HL-60/S4 treated with retinoic acid at 250 ng/mL for 4 days and 3 days (cell line): ENCODE data around the gene ZBTB46.

Source experiments
- in situ Hi-C: fragments of 300-500 bp; cut with MboI; formaldehyde crosslinking; loops from 2 replicates; pipeline ENCODE4 v1.7.0; 2022; ENCODE audit warnings: low sequenced_read_pairs

The ZBTB46 gene

GRCh38 chr20:63707558-63708300 lies 123.3 kb downstream of the ZBTB46 start, which contains the start of the genes ARFRP1 and ZGPAT:
Gene ARFRP1 (minus strand): TSS chr20:63707976. CDS start chr20:63707091, 885 bp downstream.
Gene ZGPAT (plus strand): TSS chr20:63708039. CDS start chr20:63708581, 542 bp downstream.
- in situ Hi-C loops = no loop called here

DNA sequence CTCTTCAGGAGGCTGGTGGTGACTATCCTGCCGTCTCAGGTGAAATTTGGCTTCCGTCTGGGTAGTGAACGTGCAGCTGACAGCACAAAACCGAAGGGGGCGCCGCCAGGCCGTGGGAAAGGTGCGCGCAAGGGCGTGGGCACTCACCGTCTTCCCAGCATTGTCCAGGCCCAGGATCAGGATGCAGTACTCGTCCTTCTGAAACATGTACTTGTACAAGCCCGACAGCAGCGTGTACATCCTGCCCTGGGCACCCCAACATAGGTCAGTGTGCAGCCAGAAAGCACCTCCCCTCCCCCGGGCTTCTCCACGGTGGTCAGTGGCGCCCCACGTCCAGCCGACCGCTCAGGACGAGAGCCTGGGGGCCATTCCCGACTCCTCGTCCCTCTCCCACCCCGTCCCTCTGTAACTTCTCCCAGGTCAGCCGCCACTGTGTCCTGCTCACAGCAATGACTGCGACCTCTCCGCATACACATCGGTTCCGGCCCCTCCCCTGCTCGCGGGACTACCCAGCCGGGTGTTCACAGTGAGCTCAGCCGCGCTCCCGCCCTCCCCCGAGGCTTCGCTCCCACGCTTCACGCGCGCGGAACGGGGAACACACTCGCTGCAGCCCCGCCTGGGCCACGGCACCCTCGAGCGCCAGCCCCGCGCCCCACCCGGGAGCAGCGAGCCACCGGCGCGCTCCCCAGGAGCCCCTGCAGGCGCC lies 124.1 kb downstream of the ZBTB46 start:
- in situ Hi-C loops = no loop called here

- in situ Hi-C loops = no loop called here
Observed at GRCh38 chr20:63706027-63706695, 124.9 kb downstream of the ZBTB46 start.

DNA sequence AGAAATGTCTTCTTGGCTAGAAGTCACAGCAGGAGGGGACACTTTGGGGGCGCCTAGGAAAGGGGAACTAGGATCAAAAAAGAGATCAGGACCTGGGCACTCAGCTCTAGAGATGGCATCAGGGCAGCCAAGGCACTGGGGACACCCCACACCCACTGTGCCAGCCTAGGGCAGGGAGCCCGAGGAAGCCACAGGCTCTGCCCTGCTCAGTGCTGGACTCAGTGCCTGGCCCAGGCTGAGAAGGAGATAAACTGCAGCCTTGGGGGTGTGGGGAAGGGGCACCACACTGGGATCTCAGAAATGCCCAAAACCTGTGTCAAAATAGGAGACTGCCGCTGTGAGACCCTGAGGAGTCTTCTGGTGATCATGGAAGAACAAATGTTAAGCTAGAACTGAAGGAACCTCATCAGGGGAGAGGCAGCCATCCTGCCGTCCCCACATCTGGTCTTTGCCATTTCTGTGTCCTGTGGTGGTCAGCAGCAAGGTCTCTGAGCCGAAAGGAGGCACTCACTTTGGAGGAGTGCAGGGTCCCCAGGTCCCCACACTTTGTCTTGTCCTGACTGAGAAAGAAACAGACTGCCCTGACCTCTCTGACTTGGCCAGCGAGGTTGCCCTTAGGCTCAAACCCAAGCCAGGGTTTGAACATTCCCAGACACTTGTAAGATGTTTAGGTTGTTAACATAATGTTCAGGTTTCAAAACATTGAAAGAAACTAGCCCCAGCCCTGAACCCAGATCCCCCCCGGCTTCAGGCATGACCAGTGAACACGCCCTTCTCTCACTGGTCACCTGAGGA lies 125.6 kb downstream of the ZBTB46 start:
- in situ Hi-C loops = no loop called here

DNA sequence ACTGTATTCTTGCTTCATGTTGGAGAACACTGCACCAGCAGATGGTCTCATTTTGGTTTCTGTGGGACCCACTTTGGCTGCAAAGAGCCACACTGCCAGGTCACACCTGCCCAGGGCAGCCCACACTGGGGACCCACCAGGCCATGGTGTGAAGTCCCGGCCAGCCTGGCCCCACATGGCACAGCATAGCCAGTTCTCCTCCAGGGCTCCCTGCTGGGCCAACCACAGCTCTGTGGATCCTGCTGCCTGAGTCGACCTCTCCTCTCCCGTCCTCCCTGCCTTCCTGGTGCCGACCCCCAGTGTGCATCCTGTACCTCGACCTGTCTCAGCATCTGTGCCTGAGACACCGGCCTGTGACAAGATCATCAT lies 126.3 kb downstream of the ZBTB46 start:
- in situ Hi-C loops = no loop called here

DNA sequence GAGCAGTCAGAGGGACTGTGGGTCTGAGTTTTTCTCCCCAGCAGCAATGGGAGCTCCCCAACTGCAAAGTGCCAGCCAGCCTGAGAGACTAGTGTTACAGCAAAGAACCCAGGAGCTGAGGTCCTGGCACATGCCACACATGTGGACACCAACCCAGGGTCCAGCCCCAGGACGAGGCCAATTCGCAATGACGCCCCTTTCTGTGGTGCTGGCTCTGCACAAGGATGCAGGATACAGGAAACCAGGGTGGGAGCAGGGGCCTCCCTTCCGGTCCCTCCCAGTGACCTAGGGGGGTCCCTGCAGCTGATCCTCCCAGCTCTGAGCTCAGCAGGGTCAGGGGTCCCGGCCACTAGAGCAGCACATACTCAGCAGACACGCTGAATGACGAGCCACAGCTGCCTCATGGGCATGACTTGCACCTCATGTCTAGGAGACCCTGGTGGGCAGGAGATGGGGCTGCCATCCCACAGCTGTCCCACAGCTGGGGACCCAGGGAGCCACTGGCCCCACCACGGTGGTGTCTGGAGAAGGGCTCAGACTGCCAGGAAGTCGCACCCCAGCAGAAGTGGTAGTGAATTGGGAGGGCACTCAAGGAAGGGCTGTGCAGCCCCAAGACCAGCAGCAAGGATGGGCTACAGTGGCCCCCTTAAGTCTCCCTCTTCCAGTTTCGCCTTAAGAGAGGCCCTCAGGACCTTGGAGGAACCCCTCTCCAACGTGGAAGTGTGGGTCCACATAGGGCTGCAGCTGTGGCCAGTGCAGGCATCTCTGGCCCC lies 126.9 kb downstream of the ZBTB46 start:
- in situ Hi-C loops = no loop called here

DNA sequence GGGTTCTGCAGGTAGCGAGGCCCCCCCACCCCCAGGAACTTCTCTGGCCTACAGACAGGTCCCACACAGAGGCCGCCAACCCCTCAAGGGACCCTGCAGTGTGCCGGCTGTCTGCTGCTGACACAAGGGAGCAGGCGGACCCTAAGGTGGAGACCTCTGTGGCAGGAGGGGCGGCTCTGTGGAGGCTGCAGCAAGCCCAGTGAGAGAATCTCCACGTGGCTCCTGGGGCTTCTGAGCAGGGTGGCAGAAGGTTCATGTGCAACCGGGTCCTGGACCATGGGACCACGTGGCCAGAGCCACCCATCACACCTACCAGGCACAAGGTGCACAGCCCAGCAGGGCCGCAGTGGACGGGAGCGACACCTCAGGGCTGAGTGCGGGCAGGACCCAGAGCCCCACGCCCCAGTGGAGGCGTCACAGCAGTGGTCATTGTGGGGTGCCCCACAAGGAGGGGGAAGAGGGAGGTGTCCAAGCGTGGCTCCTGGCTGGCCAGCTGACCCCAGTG lies 127.5 kb downstream of the ZBTB46 start:
- in situ Hi-C loops = no loop called here

DNA sequence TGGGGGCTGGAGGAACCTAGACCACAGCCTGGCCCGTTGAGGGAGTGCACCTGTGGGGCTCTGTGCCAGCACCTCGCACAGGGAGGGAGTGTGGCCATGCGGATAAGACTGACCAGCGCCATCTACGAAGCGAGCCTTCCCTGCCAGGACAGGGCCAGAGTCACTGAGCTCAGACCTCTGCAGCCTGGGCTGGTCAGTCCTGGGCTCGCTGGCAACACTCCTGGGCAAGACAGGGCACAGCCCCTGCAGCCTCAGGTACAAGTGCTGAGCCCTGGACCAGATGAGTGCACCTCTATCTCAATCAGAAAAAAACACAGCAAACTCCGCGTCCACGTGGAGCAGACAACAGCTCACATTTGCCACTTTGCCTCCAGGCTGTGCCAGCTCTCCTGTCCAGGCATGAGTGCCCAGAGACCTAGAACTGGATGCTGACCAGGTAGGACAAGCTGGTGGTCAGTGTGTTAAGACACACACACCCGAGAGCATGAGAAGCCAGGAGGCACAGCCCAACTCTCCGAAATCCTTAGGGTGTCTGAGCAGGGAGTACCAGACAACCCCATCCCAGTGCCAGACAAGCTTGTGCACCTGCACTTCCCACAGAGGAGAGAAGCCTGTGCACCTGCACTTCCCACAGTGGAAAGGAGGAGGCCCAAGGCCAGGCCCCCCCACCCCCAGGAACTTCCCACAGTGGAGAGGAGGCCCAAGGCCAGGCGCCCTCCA lies 128.2 kb downstream of the ZBTB46 start:
- in situ Hi-C loops = no loop called here

- in situ Hi-C loops = no loop called here
Observed at GRCh38 chr20:63702036-63702665, 128.9 kb downstream of the ZBTB46 start.

GRCh38 chr20:63701329-63702035 lies 129.6 kb downstream of the ZBTB46 start:
- in situ Hi-C loops = no loop called here

DNA sequence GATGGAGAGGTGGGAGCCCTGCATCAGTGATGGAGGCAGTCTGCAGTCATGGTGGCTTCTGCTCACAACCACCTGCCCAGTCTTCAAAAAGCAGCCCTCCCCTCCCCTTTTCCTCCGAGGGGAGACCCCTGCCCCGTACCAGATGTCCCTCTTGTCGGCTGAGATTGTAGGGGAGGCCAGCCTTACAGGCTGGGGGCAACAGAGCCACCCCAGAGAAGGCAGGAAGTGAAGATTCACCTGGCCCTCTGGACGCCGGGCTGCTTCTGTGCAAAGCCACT lies 130.1 kb downstream of the ZBTB46 start:
- in situ Hi-C loops = no loop called here

- in situ Hi-C loops = no loop called here
Observed at GRCh38 chr20:63700199-63701050, 130.6 kb downstream of the ZBTB46 start.

DNA sequence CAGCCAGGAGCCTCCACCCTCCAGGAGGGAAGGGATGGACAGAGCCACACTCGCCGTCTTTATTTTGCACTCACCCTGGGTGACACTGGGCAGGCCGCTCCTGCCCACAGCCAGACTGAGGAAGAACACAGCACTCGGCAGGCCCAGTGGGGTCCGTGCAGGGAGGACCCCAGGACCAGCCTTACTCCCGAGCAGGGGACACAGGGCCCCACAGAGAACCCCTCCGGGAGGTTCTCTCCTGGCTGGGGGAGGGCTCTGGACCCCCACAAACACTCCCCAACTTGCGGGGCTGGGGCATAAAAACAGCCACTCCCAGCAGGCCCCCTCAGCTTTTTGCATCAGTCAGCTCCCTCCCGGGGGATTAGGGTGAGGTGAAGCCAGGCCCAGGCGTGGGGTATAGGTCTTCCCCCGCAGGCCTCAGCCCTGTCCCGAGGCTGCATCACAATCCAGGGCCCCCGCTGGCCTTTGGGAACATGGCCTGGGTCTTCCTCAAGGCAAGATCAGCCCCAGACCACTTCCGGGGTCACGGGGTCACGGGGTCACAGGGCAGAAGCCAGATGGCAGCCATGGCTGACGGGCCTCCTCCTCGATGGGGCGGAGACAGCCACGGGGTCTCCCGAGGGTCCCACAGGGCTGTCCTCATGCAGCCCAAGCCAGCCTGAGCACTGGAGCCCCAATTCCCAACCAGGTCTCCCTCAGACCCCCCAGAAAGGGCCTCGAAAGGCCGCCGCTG lies 131.4 kb downstream of the ZBTB46 start:
- in situ Hi-C loops = no loop called here

- in situ Hi-C loops = no loop called here
Observed at GRCh38 chr20:63698739-63699465, 132.2 kb downstream of the ZBTB46 start.

GRCh38 chr20:63697868-63698545 lies 133.1 kb downstream of the ZBTB46 start:
- in situ Hi-C loops = no loop called here
